IPS-18a (cell line): ENCODE results near the gene MINDY4B.

Source experiments
- H3K27ac ChIP-seq: one replicate; pipeline ENCODE4 v1.5.1; 2013; ENCODE audit warnings: low read length
- H3K27me3 ChIP-seq: one replicate; pipeline ENCODE4 v1.6.1; 2013; ENCODE audit warnings: mild to moderate bottlenecking, low read length; ENCODE audit not compliant: control insufficient read depth, insufficient read depth
- H3K36me3 ChIP-seq: one replicate; pipeline ENCODE4 v1.6.1; 2013; ENCODE audit warnings: low read depth, low read length; ENCODE audit not compliant: control insufficient read depth
- H3K4me1 ChIP-seq: one replicate; pipeline ENCODE4 v1.6.1; 2013; ENCODE audit warnings: low read depth, low read length; ENCODE audit not compliant: control insufficient read depth
- H3K4me3 ChIP-seq: one replicate; pipeline ENCODE4 v1.5.1; 2013; ENCODE audit warnings: low read length
- H3K9ac ChIP-seq: one replicate; pipeline ENCODE4 v1.6.1; 2013; ENCODE audit warnings: mild to moderate bottlenecking, low read length, moderate library complexity
- H3K9me3 ChIP-seq: one replicate; pipeline ENCODE4 v1.6.1; 2013; ENCODE audit warnings: low read depth, low read length; ENCODE audit not compliant: control insufficient read depth

MINDY4B gene

DNA sequence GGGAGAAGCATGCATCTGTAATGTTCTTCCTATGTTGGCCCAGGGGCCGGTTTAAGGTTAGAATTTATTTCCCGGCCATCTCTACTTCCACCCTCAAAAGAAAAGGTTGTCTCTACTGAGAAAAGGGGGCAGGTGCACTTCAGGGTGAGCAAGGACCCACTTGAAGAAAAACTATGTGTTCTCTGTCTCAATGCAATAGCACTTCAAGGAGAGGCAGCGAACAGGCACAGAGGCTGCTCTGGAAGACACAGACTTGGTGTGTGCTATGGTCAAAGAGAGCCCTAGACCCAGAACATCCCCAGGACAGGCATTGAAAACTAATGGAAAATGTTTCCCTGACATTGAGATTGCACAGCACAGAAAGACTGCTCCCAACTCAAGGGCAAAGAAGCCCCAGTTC lies 7.6 kb downstream of the MINDY4B start:
- Histone ChIP-seq H3K36me3 (no peaks in the 10 kb centered on the region), H3K9ac (no peak overlapping the region), H3K27me3 (no peaks in the 10 kb centered on the region), H3K27ac (no peak overlapping the region), H3K4me3 (no peak overlapping the region), H3K9me3 (no peaks in the 10 kb centered on the region), H3K4me1 (no peaks in the 10 kb centered on the region)

- Histone ChIP-seq H3K9me3 (no peaks in the 10 kb centered on the region), H3K27ac (no peak overlapping the region), H3K27me3 (no peaks in the 10 kb centered on the region), H3K4me1 (no peaks in the 10 kb centered on the region), H3K4me3 (no peak overlapping the region), H3K9ac (no peak overlapping the region), H3K36me3 (no peaks in the 10 kb centered on the region)
Measured at GRCh38 chr3:150890831-150891230, 14.4 kb downstream of the MINDY4B start.

DNA sequence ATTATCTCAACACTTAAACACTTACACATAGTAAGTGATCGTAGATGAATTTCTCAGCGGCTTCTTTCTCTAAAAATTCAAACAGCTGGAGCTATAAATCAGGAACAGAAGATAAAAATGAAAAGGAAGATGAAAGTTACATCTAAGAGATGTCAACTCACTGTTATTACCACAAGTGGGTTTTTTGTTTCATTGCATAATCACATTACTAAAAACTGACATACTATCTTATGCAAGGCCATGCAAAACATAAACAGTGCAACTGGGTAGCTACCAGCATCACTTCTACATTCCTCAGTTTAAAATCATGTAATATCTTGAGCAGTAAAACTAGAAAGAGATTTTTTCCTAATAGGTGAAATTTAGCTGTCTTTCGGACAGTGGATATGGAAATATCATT lies 14.9 kb downstream of the MINDY4B start:
- no peak overlapping the region for H3K4me3 ChIP-seq
- no peak overlapping the region for H3K27ac ChIP-seq
- no peaks in the 10 kb centered on the region for H3K9me3 ChIP-seq
- no peaks in the 10 kb centered on the region for H3K27me3 ChIP-seq
- H3K9ac ChIP-seq = no peak overlapping the region
- H3K4me1 ChIP-seq = no peaks in the 10 kb centered on the region
- no peaks in the 10 kb centered on the region for H3K36me3 ChIP-seq

GRCh38 chr3:150889106-150889505 lies 16.1 kb downstream of the MINDY4B start:
- no peaks in the 10 kb centered on the region for H3K9me3 ChIP-seq
- no peak overlapping the region for H3K9ac ChIP-seq
- H3K36me3 ChIP-seq = no peaks in the 10 kb centered on the region
- H3K27ac ChIP-seq = no peak overlapping the region
- no peaks in the 10 kb centered on the region for H3K4me1 ChIP-seq
- no peaks in the 10 kb centered on the region for H3K27me3 ChIP-seq
- H3K4me3 ChIP-seq = no peak overlapping the region

- H3K4me1 ChIP-seq = no peaks in the 10 kb centered on the region
- no peak overlapping the region for H3K27ac ChIP-seq
- no peaks in the 10 kb centered on the region for H3K36me3 ChIP-seq
- H3K27me3 ChIP-seq = no peaks in the 10 kb centered on the region
- no peaks in the 10 kb centered on the region for H3K9me3 ChIP-seq
- H3K4me3 ChIP-seq = no peak overlapping the region
- no peak overlapping the region for H3K9ac ChIP-seq
Measured at GRCh38 chr3:150887031-150887430, 18.2 kb downstream of the MINDY4B start.

DNA sequence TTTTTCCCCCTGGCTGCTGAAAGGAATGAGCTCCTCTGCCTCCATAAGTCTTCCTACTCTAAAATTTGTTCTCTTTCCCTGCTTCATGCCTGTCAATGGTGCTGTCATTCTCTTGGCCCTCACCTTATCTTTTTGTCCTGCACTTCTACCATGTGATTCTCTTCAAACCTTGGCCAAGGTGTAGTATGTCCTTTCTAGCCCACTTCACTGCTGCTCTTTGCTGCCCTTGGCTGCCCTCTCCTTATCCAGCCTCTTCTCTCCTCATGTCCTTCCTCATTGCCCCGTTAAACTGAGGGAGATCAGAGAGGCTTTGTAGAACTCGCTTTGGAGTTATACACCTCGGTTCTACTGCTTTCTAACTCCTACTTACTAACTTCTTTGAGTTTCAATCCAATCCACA lies 19.7 kb downstream of the MINDY4B start:
- H3K36me3 ChIP-seq = no peaks in the 10 kb centered on the region
- no peaks in the 10 kb centered on the region for H3K9me3 ChIP-seq
- H3K4me1 ChIP-seq = no peaks in the 10 kb centered on the region
- no peaks in the 10 kb centered on the region for H3K27me3 ChIP-seq
- no peak overlapping the region for H3K27ac ChIP-seq
- no peak overlapping the region for H3K9ac ChIP-seq
- no peak overlapping the region for H3K4me3 ChIP-seq

DNA sequence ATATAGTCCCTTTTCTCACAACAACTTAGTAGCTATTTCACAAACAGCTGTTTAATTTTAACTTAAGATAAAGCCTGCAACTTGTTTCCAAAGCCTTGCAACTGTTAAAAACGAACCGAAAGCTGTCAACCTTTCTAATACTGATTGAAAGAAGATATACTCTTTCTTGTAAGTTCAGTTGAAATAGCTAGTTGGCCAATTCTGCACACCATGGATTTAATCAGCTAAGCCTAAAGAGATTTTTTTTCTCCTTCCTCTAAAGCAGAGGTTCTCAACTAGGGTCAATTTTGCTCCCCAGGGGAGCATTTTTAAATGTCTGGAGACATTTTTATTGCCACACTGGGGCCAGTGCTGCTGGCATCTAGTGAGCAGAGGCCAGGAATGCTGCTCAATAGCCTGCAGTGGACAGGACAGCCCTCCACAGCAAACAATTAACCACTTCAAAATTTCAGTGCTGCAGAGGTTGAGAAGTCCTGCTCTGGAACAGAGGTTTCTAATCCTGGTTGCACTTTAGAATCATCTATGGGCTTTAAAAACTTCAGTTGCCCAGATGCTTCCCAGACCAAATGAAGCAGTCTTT lies 26.2 kb downstream of the MINDY4B start:
- Histone ChIP-seq H3K9ac (no peak overlapping the region), H3K27me3 (no peaks in the 10 kb centered on the region), H3K9me3 (no peaks in the 10 kb centered on the region), H3K36me3 (no peaks in the 10 kb centered on the region), H3K27ac (no peak overlapping the region), H3K4me1 (no peaks in the 10 kb centered on the region), H3K4me3 (no peak overlapping the region)

- H3K27me3 ChIP-seq = no peaks in the 10 kb centered on the region
- no peak overlapping the region for H3K27ac ChIP-seq
- H3K9me3 ChIP-seq = no peaks in the 10 kb centered on the region
- no peaks in the 10 kb centered on the region for H3K36me3 ChIP-seq
- no peak overlapping the region for H3K4me3 ChIP-seq
- no peaks in the 10 kb centered on the region for H3K4me1 ChIP-seq
- H3K9ac ChIP-seq = no peak overlapping the region
Measured at GRCh38 chr3:150878290-150878689, 26.9 kb downstream of the MINDY4B start.

GRCh38 chr3:150877303-150877702 lies 27.9 kb downstream of the MINDY4B start:
- Histone ChIP-seq H3K27ac (no peak overlapping the region), H3K4me3 (no peak overlapping the region), H3K27me3 (no peaks in the 10 kb centered on the region), H3K9me3 (no peaks in the 10 kb centered on the region), H3K36me3 (no peaks in the 10 kb centered on the region), H3K4me1 (no peaks in the 10 kb centered on the region), H3K9ac (no peak overlapping the region)

- Histone ChIP-seq H3K27me3 (no peaks in the 10 kb centered on the region), H3K27ac (no peak overlapping the region), H3K4me3 (no peak overlapping the region), H3K36me3 (no peaks in the 10 kb centered on the region), H3K4me1 (no peaks in the 10 kb centered on the region), H3K9ac (no peak overlapping the region), H3K9me3 (no peaks in the 10 kb centered on the region)
Measured at GRCh38 chr3:150876611-150877265, 28.5 kb downstream of the MINDY4B start.

DNA sequence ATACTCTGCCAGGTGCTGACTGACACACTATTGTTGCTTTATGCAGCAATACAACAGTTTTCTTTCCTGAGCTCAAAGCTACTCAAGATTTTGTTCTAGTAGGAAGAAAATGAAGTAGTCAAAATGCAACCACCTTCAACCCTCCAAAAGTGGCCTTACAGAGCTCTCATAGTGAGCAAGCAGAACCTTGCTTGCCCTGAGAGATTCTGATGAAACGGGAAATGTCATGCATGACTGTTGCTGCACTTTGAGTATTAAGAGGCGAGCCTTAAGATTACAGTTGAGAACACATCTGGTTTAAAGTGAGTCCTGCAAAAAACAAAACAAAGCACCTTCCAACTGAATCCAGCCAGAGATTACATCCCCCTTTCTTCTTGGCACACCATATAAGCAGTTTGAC lies 29.7 kb downstream of the MINDY4B start:
- no peaks in the 10 kb centered on the region for H3K27me3 ChIP-seq
- H3K9ac ChIP-seq = no peak overlapping the region
- H3K4me3 ChIP-seq = no peak overlapping the region
- no peaks in the 10 kb centered on the region for H3K36me3 ChIP-seq
- H3K27ac ChIP-seq = no peak overlapping the region
- H3K9me3 ChIP-seq = no peaks in the 10 kb centered on the region
- no peaks in the 10 kb centered on the region for H3K4me1 ChIP-seq

GRCh38 chr3:150874666-150875219 lies 30.5 kb downstream of the MINDY4B start:
- Histone ChIP-seq H3K27ac (no peak overlapping the region), H3K4me3 (no peak overlapping the region), H3K9me3 (no peaks in the 10 kb centered on the region), H3K4me1 (no peaks in the 10 kb centered on the region), H3K27me3 (no peaks in the 10 kb centered on the region), H3K9ac (no peak overlapping the region), H3K36me3 (no peaks in the 10 kb centered on the region)
